Spleen (tissue), 11 donors: Measurements from ENCODE around the gene RRP1B. TPM values are rescaled to one million over a fixed set of nuclear protein-coding genes. Genes with fewer than 3 reads are reported as not detected.
"Not testable (repeated sequence)": the region's sequence is repeated elsewhere in the genome, so short reads cannot be mapped to it uniquely, and the experiment has no call there.

Source experiments
- DNase-seq: peaks from one replicate; pipeline ENCODE4 v3.0.0-alpha.2; 2020
- H3K27ac ChIP-seq, 8 donors: fragments of 200-600 bp; sonication (generic) in 7 of 8; 1 replicate in 4 of 8; 2 replicates in 4 of 8; pipeline versions ENCODE4 v1.5.0 to v1.8.0; 2016 to 2021; ENCODE audit warnings: inconsistent platforms in 4 of 8, mild to moderate bottlenecking in 4 of 8, moderate library complexity in 1 of 8
- H3K27me3 ChIP-seq, 7 donors: fragments of 200-600 bp; sonication (generic) in 6 of 7; replicated peaks in 1 of 7; 1 replicate in 4 of 7; 2 replicates in 3 of 7; pipeline versions ENCODE4 v1.5.0 to v1.8.0; 2016 to 2021; ENCODE audit warnings: inconsistent platforms in 3 of 7, mild to moderate bottlenecking in 1 of 7
- H3K36me3 ChIP-seq, 6 donors: fragments of 200-600 bp; sonication (generic) in 5 of 6; 1 replicate in 4 of 6; 2 replicates in 2 of 6; pipeline versions ENCODE4 v1.5.0 to v1.8.0; 2016 to 2021; ENCODE audit warnings: inconsistent platforms in 2 of 6
- H3K4me1 ChIP-seq, 6 donors: fragments of 200-600 bp; sonication (generic) in 5 of 6; 1 replicate in 3 of 6; 2 replicates in 3 of 6; pipeline versions ENCODE4 v1.5.0 to v1.8.0; 2016 to 2021; ENCODE audit warnings: inconsistent platforms in 3 of 6
- H3K4me3 ChIP-seq, 8 donors: fragments of 200-600 bp; sonication (generic) in 7 of 8; 1 replicate in 4 of 8; 2 replicates in 4 of 8; pipeline versions ENCODE4 v1.5.0 to v1.8.0; 2016 to 2021; ENCODE audit warnings: inconsistent platforms in 4 of 8, mild to moderate bottlenecking in 4 of 8, moderate library complexity in 2 of 8
- H3K9me3 ChIP-seq, 8 donors: fragments of 200-600 bp; sonication (generic) in 7 of 8; 1 replicate in 4 of 8; 2 replicates in 4 of 8; pipeline versions ENCODE4 v1.5.0 to v1.8.0; 2016 to 2021; ENCODE audit warnings: inconsistent platforms in 4 of 8
- CTCF ChIP-seq, 11 experiments: fragments of 200-600 bp in 7 of 11; fragments of 450-650 bp in 4 of 11; sonication (generic) in 4 of 11; IDR thresholded peaks in 8 of 11; conservative IDR thresholded peaks in 3 of 11; 1 replicate in 7 of 11; 2 replicates in 4 of 11; pipeline versions ENCODE4 v1.4.0 to v1.8.0; 2016 to 2021; ENCODE audit warnings: antibody characterized with exemption in 11 of 11, inconsistent platforms in 4 of 11, mild to moderate bottlenecking in 1 of 11
- POLR2A ChIP-seq, 3 donors: fragments of 450-650 bp; IDR thresholded peaks; one replicate each; pipeline ENCODE4 v1.5.1; 2017; ENCODE audit warnings: antibody characterized with exemption in 3 of 3, mild to moderate bottlenecking in 1 of 3
- POLR2AphosphoS5 ChIP-seq, 3 donors: sonication (generic); formaldehyde crosslinking; IDR thresholded peaks; one replicate each; pipeline ENCODE4 v1.5.1; 2017; ENCODE audit warnings: antibody characterized with exemption in 3 of 3
- WGBS, 5 donors: extraction: QIAGEN DNeasy Blood & Tissue Kit in 3 of 5; methylation state at CpG; one replicate each; pipeline versions ENCODE4 v1.1.5 to v1.1.7; 2013 to 2018; 5-methylcytosine and 5-hydroxymethylcytosine counted together
- intact Hi-C: fragments of 100-400 bp; cut with DNase I; formaldehyde crosslinking; loops from one replicate; pipeline ENCODE4 v1.15.0; 2023; ENCODE audit warnings: low total_unique reads
- polyA plus RNA-seq, 3 donors: library from polyadenylated mRNA; stranded (reverse); fragments of 200-250 nt; gene quantifications; one replicate each; pipeline ENCODE4 v1.2.1, GENCODE V29; 2013
- total RNA-seq, 7 donors: library from RNA; depleted of rRNA in 3 of 7; stranded (reverse); fragments of >200 nt in 3 of 7; fragmentation: NEBNext Ultra II Directional in 4 of 7; extraction: Animal tissue kit (Norgen Biotek cat#: 25700) in 4 of 7; gene quantifications; one replicate each; pipeline versions ENCODE4 v1.1.0 to v1.2.1, GENCODE V29; 2016 to 2021
- donor health status: healthy with polysubstance abuse.
- donor health status: DM: no; HTN: no; CAD: no; lungs with moderate emphysema.
- donor health status: DM: no; HTN: no; CAD: no.
- donor health status: Bipolar disorder and iron deficiency.
- donor health status: healthy.
- donor health status: DM: no; HTN: no; CAD: no.
- donor health status: DM: yes; HTN: yes; CAD: no.

Gene RRP1B
- total and polyA plus RNA-seq, 10 donors: 7.9 to 28.9 (median 25.4) TPM

DNA sequence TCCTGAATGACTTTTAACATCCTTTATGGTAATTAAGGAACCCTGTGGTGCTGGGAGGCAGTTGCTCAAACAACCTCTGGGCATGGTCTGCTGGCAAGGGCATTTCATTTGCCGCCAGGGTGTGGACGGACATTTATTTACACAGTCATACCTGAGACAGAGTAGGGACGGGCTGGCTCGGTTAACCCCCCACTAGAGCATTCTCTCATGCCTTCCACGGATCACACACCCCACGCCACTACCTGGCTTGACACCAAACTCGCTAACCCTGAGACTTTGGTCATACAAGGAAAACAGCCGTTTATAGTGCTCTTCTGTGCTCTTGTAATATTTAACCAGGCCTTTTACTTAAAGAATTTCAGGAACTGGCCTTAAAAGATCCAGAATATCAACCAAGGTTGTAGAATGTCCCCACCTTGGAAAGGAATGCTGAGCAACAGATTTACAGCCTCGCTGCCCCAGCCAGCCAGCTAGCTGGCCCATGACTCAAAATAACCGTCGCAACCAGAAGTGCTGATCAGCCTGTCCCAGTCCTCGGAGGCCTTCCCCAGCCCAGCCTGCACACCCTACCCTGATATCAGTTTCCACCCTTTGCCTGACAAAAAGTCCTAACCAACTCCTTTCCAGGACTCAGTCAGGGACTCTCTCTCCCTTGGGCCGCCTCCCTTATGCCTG, 53.0 kb downstream of the RRP1B start:
- TF ChIP-seq CTCF (IDR thresholded peaks at IDR 0.05 in 8 of 11, conservative IDR thresholded peaks at IDR 0.05 in 3 of 11) (no peak), POLR2AphosphoS5 (IDR thresholded peaks at IDR 0.05) (no peak), POLR2A (IDR thresholded peaks at IDR 0.05) (no peak)
- 79 to 89% (median 82%) methylated on average over 13 of the region's 13 CpGs for WGBS, 5 donors
- peaks cover 0 to 14% (median 8%) of the 10 kb centered on the region in 6 donors for H3K4me1 ChIP-seq
- DNase-seq: no peak
- no peak overlapping the region for H3K27ac ChIP-seq
- intact Hi-C loops: no loop called here
- peaks cover 0 to 3% (median 0%) of the 10 kb centered on the region in 7 donors for H3K27me3 ChIP-seq
- peaks cover 0 to 5% (median 0%) of the 10 kb centered on the region in 8 donors for H3K9me3 ChIP-seq
- no peaks in the 10 kb centered on the region for H3K36me3 ChIP-seq
- no peak overlapping the region for H3K4me3 ChIP-seq

GRCh38 chr21:43713123-43713522, 53.8 kb downstream of the RRP1B start:
- WGBS, 5 donors: 93 to 97% (median 94%) methylated on average over 6 of the region's 6 CpGs
- H3K27ac ChIP-seq: not testable (repeated sequence)

GRCh38 chr21:43716376-43717165, 57.2 kb downstream of the RRP1B start:
- 52 to 69% (median 59%) methylated on average over 12 of the region's 12 CpGs for WGBS, 5 donors
- Histone ChIP-seq H3K4me3 (no peak overlapping the region), H3K36me3 (no peaks in the 10 kb centered on the region), H3K27ac (peak overlapping the region in 1 of 8 donors; percentile 27), H3K9me3 (no peaks in the 10 kb centered on the region), H3K27me3 (peaks cover 0 to 9% (median 0%) of the 10 kb centered on the region in 7 donors), H3K4me1 (peaks cover 17 to 47% (median 36%) of the 10 kb centered on the region in 6 donors)
- DNase-seq: no peak
- intact Hi-C loops: loop anchor here (5.0 kb wide), 1 partner anchor 49 kb away; no protein-coding TSS in a partner anchor
- TF ChIP-seq POLR2AphosphoS5 (IDR thresholded peaks at IDR 0.05) (peak in 1 of 3 donors; percentile 22), POLR2A (IDR thresholded peaks at IDR 0.05) (no peak), CTCF (IDR thresholded peaks at IDR 0.05 in 8 of 11, conservative IDR thresholded peaks at IDR 0.05 in 3 of 11) (no peak)

More at GRCh38 chr21:43713123-43713522, 53.8 kb downstream of the RRP1B start:
- DNase-seq, H3K9me3 ChIP-seq, H3K4me3 ChIP-seq, H3K36me3 ChIP-seq, intact Hi-C loops, H3K27me3 ChIP-seq: not testable (repeated sequence)
- peaks cover 0 to 21% (median 11%) of the 10 kb centered on the region in 6 donors for H3K4me1 ChIP-seq

DNA sequence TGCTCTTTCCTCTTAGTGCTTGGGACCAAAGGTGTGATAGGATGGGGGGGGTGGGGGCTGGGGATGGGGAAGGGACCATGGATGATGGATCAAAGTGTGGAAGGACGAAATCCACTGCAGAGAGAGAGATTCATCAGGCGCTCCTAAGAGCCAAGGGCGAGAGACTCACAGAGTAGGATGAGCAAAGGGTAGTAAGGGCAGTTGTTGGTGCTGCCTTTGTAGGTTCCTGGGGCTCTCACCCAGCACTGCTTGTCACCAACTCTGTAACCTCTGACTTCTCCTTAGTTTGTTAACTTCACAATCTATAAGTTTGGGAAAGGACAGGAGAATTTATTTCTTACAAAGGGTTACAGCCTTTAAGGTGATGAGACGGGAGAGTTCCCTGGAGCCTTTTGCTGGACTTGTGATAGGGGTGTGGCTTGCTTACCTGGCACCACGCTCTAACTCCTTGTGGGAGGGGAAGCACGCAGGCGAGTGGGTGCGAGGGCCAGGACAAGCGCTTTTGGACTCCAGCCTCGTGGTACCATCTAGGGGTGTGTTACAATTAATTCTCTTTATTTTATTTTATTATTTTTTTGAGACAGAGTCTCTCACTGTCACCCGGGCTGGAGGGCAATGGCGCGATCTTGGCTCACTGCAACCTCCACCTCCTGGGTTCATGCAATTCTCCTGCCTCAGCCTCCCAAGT, 58.0 kb downstream of the RRP1B start:
- Histone ChIP-seq H3K36me3 (no peaks in the 10 kb centered on the region), H3K4me1 (peaks cover 19 to 55% (median 43%) of the 10 kb centered on the region in 6 donors), H3K27ac (peak overlapping the region in 1 of 8 donors; percentile 5), H3K9me3 (no peaks in the 10 kb centered on the region), H3K27me3 (peaks cover 0 to 8% (median 0%) of the 10 kb centered on the region in 7 donors), H3K4me3 (no peak overlapping the region)
- 80 to 93% (median 89%) methylated on average over 13 of the region's 13 CpGs for WGBS, 5 donors
- DNase-seq: no peak
- TF ChIP-seq CTCF (IDR thresholded peaks at IDR 0.05 in 8 of 11, conservative IDR thresholded peaks at IDR 0.05 in 3 of 11) (no peak), POLR2AphosphoS5 (IDR thresholded peaks at IDR 0.05) (no peak), POLR2A (IDR thresholded peaks at IDR 0.05) (no peak)
- intact Hi-C loops: loop anchor here (5.0 kb wide), 1 partner anchor 50 kb away; no protein-coding TSS in a partner anchor
